Caco-2 (cell line): ENCODE data around the gene TBATA. TPM values are rescaled to one million over a fixed set of nuclear protein-coding genes. Genes with fewer than 3 reads are reported as not detected.
"Not testable (repeated sequence)": the region's sequence is repeated elsewhere in the genome, so short reads cannot be mapped to it uniquely, and the experiment has no call there.

Source experiments
- BruUV-seq: library from RNA; stranded (reverse); fragments of 400-500 nt; replicated peaks from 2 replicates; lab custom pipeline; 2021; lab: Mats Ljungman, UMichigan
- CTCF ChIA-PET: fragments of 300-600 bp; sonication (Branson Sonifier 250); formaldehyde crosslinking; loops from one replicate; lab custom pipeline; 2022; ENCODE audit warnings: antibody characterized with exemption; lab: Charles Lee
- POLR2A ChIA-PET: fragments of 300-600 bp; sonication (Branson Sonifier 250); formaldehyde crosslinking; loops from one replicate; lab custom pipeline; 2022; ENCODE audit warnings: antibody characterized with exemption; lab: Charles Lee
- DNase-seq, 2 experiments: peaks; one replicate each; pipeline versions ENCODE4 v3.0.0 to v3.0.0-alpha.2; 2020 to 2022
- H3K27me3 ChIP-seq: replicated peaks from 2 replicates; pipeline ENCODE4 v1.6.0; 2011; ENCODE audit warnings: low read length; ENCODE audit not compliant: control insufficient read depth, insufficient read depth
- H3K36me3 ChIP-seq: 2 replicates; pipeline ENCODE4 v1.5.1; 2011; ENCODE audit warnings: low read length; ENCODE audit not compliant: control insufficient read depth, insufficient read depth
- H3K4me1 ChIP-seq: fragments of 250-450 bp; sonication (Bioruptor Pico); 2 replicates; pipeline ENCODE4 v1.5.1; 2020; ENCODE audit warnings: mild to moderate bottlenecking
- H3K4me3 ChIP-seq: 2 replicates; pipeline ENCODE4 v1.5.1; 2011; ENCODE audit warnings: low read depth, mild to moderate bottlenecking, control low read depth, low read length
- H3K9me3 ChIP-seq: fragments of 250-450 bp; sonication (Bioruptor Pico); 2 replicates; pipeline ENCODE4 v1.5.1; 2020; ENCODE audit warnings: mild to moderate bottlenecking, moderate library complexity
- H3K27ac Mint-ChIP-seq: one replicate; pipeline ENCODE4 v1.8.0; 2022; ENCODE audit warnings: mixed read lengths; ENCODE audit not compliant: unreplicated experiment
- H3K27me3 Mint-ChIP-seq: one replicate; pipeline ENCODE4 v1.8.0; 2022; ENCODE audit warnings: mixed read lengths; ENCODE audit not compliant: insufficient read depth, unreplicated experiment
- H3K36me3 Mint-ChIP-seq: one replicate; pipeline ENCODE4 v1.8.0; 2022; ENCODE audit warnings: mild to moderate bottlenecking, mixed read lengths; ENCODE audit not compliant: insufficient read depth, unreplicated experiment
- H3K4me1 Mint-ChIP-seq: one replicate; pipeline ENCODE4 v1.8.0; 2022; ENCODE audit warnings: low read depth, mixed read lengths; ENCODE audit not compliant: unreplicated experiment
- H3K4me3 Mint-ChIP-seq: one replicate; pipeline ENCODE4 v1.8.0; 2022; ENCODE audit warnings: mild to moderate bottlenecking, moderate library complexity, mixed read lengths; ENCODE audit not compliant: unreplicated experiment
- H3K9me3 Mint-ChIP-seq: one replicate; pipeline ENCODE4 v1.8.0; 2022; ENCODE audit warnings: mixed read lengths; ENCODE audit not compliant: unreplicated experiment
- CTCF ChIP-seq, 2 experiments: fragments of 200-600 bp in 1 of 2; IDR thresholded peaks; 1 replicate in 1 of 2; 2 replicates in 1 of 2; pipeline versions ENCODE4 v1.5.1 to v1.8.0; 2011 to 2022; ENCODE audit warnings: antibody characterized with exemption in 1 of 2, control low read depth in 1 of 2, inconsistent platforms in 1 of 2, low read depth in 1 of 2, low read length in 1 of 2, mild to moderate bottlenecking in 1 of 2, moderate library complexity in 1 of 2; ENCODE audit not compliant: insufficient read depth in 1 of 2, severe bottlenecking in 1 of 2, unreplicated experiment in 1 of 2
- intact Hi-C: fragments of 100-400 bp; cut with micrococcal nuclease; formaldehyde crosslinking; loops from one replicate; pipeline ENCODE4 v1.10.0; 2022; ENCODE audit not compliant: unreplicated experiment
- total RNA-seq: library from RNA; stranded (reverse); gene quantifications from 2 replicates; pipeline ENCODE4 v1.2.3, GENCODE V29; 2022

Gene TBATA
- total RNA-seq, 1 experiment from 2014 or later = not detected

- H3K27me3 ChIP-seq = no peaks in the 10 kb centered on the region
- DNase-seq = peak in 1 of 2 experiments; percentile 39
These were observed 12.6 kb downstream of the TBATA start for GRCh38 chr10:70772627-70773026.

GRCh38 chr10:70771311-70772194 lies 13.6 kb downstream of the TBATA start:
- intact Hi-C loops = no loop called here
- H3K36me3 ChIP-seq = no peaks in the 10 kb centered on the region
- H3K4me3 ChIP-seq = no peak overlapping the region
- H3K4me3 Mint-ChIP-seq = no peak overlapping the region
- peaks cover 7% of the 10 kb centered on the region for H3K27me3 Mint-ChIP-seq
- no peaks in the 10 kb centered on the region for H3K36me3 Mint-ChIP-seq
- CTCF ChIA-PET = no interaction called here
- H3K9me3 Mint-ChIP-seq = peaks cover 7% of the 10 kb centered on the region
- POLR2A ChIA-PET = no interaction called here
- no peaks in the 10 kb centered on the region for H3K4me1 Mint-ChIP-seq
- peak in 1 of 2 experiments; percentile 36 for DNase-seq
- H3K27me3 ChIP-seq = no peaks in the 10 kb centered on the region
- peaks cover 6% of the 10 kb centered on the region; the same call in 1 of the 2 replicates for H3K4me1 ChIP-seq
- no peak overlapping the region for H3K27ac Mint-ChIP-seq
- no TSS peak for BruUV-seq
- no peak for TF ChIP-seq CTCF (IDR thresholded peaks at IDR 0.05; ENCODE audit: insufficient read depth in 1 of 2, low read depth in 1 of 2, low read length in 1 of 2, severe bottlenecking in 1 of 2, unreplicated experiment in 1 of 2)
- H3K9me3 ChIP-seq = peaks cover 10% of the 10 kb centered on the region; the same call in 1 of the 2 replicates

More at GRCh38 chr10:70772627-70773026, 12.6 kb downstream of the TBATA start:
- Histone ChIP-seq H3K9me3 (0 out of 2 replicates have a peak, but pooled peaks cover 3% of the 10 kb centered on the region), H3K4me1 (peaks cover 16% of the 10 kb centered on the region), H3K36me3 (no peaks in the 10 kb centered on the region), H3K4me3 (no peak overlapping the region)
- CTCF ChIA-PET = no interaction called here
- H3K27me3 Mint-ChIP-seq = peaks cover 7% of the 10 kb centered on the region
- POLR2A ChIA-PET = no interaction called here
- intact Hi-C loops = no loop called here
- TF ChIP-seq CTCF (IDR thresholded peaks at IDR 0.05; ENCODE audit: insufficient read depth in 1 of 2, low read depth in 1 of 2, low read length in 1 of 2, severe bottlenecking in 1 of 2, unreplicated experiment in 1 of 2) = no peak
- no peaks in the 10 kb centered on the region for H3K36me3 Mint-ChIP-seq
- H3K27ac Mint-ChIP-seq = no peak overlapping the region
- H3K9me3 Mint-ChIP-seq = no peaks in the 10 kb centered on the region
- H3K4me3 Mint-ChIP-seq = no peak overlapping the region
- H3K4me1 Mint-ChIP-seq = no peaks in the 10 kb centered on the region
- no TSS peak for BruUV-seq

- H3K27me3 Mint-ChIP-seq, BruUV-seq, POLR2A ChIA-PET, CTCF ChIA-PET, H3K4me1 Mint-ChIP-seq, intact Hi-C loops, H3K4me3 Mint-ChIP-seq, H3K36me3 ChIP-seq, H3K9me3 Mint-ChIP-seq, H3K4me3 ChIP-seq, H3K36me3 Mint-ChIP-seq, H3K27me3 ChIP-seq, H3K4me1 ChIP-seq, DNase-seq, H3K27ac Mint-ChIP-seq: not testable (repeated sequence)
- H3K9me3 ChIP-seq = peaks cover 20% of the 10 kb centered on the region
These were observed 14.7 kb downstream of the TBATA start for GRCh38 chr10:70770516-70770915.
